Muscle layer of duodenum (tissue), 2 donors: ENCODE results near the gene MIS12.

Source experiments
- H3K27ac ChIP-seq: one replicate; pipeline ENCODE4 v1.7.0; 2013; ENCODE audit warnings: mild to moderate bottlenecking, low read length
- H3K27me3 ChIP-seq: one replicate; pipeline ENCODE4 v1.7.0; 2013; ENCODE audit warnings: low read depth, mild to moderate bottlenecking, control low read depth, low read length
- H3K36me3 ChIP-seq, 2 donors: one replicate each; pipeline ENCODE4 v1.7.0; 2013; ENCODE audit warnings: low read length in 2 of 2, control low read depth in 1 of 2, mild to moderate bottlenecking in 1 of 2; ENCODE audit not compliant: insufficient read depth in 2 of 2, control insufficient read depth in 1 of 2
- H3K4me1 ChIP-seq, 2 donors: one replicate each; pipeline ENCODE4 v1.7.0; 2013; ENCODE audit warnings: low read length in 2 of 2, mild to moderate bottlenecking in 2 of 2, control low read depth in 1 of 2, moderate library complexity in 1 of 2; ENCODE audit not compliant: insufficient read depth in 2 of 2, control insufficient read depth in 1 of 2
- H3K4me3 ChIP-seq, 2 donors: one replicate each; pipeline ENCODE4 v1.7.0; 2013; ENCODE audit warnings: low read length in 2 of 2, low read depth in 1 of 2, mild to moderate bottlenecking in 1 of 2
- H3K9me3 ChIP-seq, 2 donors: one replicate each; pipeline ENCODE4 v1.7.0; 2013; ENCODE audit warnings: low read length in 2 of 2, control low read depth in 1 of 2, mild to moderate bottlenecking in 1 of 2; ENCODE audit not compliant: control insufficient read depth in 1 of 2
- donor health status: healthy.

MIS12 gene

GRCh38 chr17:5468075-5468473, 18.3 kb upstream of the MIS12 start:
- no peak overlapping the region for H3K27ac ChIP-seq
- H3K4me1 ChIP-seq: peaks cover 0 to 16% of the 10 kb centered on the region in 2 donors
- peak overlapping the region; percentile 89 to 97 for H3K4me3 ChIP-seq
- H3K27me3 ChIP-seq: no peaks in the 10 kb centered on the region
- peaks cover 2 to 14% of the 10 kb centered on the region in 2 donors for H3K36me3 ChIP-seq
- H3K9me3 ChIP-seq: no peaks in the 10 kb centered on the region

DNA sequence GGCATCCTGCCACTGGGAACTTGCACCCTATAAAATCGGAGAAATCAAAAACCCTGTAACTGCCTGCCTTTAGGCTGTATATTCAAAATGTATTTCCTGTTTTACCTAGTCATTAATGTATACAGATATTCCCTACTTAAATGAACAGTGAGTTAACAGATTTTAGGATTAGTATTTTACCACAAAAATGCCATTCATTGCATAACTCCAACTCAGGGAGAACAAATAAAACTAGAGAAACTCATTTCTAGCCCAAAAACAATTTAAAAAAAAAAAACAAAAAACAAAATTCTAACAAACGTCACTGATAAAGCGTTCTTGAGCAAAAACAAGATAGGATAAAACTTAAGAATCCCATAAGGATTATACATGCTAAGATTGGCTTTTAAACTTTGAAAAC, 13.9 kb upstream of the MIS12 start:
- Histone ChIP-seq H3K27ac (no peak overlapping the region), H3K4me1 (peaks cover 0 to 3% of the 10 kb centered on the region in 2 donors), H3K4me3 (no peak overlapping the region), H3K9me3 (no peaks in the 10 kb centered on the region), H3K27me3 (no peaks in the 10 kb centered on the region), H3K36me3 (peaks cover 27 to 40% of the 10 kb centered on the region in 2 donors)

DNA sequence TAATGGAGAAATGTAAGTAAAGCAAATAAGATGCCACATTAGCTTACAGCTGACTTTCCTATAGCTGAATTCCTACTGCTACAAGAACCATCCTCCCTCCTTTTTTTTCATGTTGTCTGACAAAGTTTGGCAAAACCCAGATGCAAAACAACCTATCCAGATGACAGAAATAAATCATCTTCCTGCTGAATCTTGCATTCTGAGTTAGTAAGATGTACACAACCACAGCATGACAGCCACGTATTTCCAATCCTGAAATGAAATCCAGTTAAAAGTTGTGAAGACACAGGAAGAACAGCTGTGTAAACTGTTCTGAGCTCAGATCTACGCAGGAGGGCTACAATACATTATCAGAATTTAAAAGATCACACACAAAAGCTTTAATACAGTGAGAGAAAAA, 12.5 kb upstream of the MIS12 start:
- Histone ChIP-seq H3K36me3 (peaks cover 41 to 54% of the 10 kb centered on the region in 2 donors), H3K27me3 (no peaks in the 10 kb centered on the region), H3K27ac (no peak overlapping the region), H3K4me3 (no peak overlapping the region), H3K9me3 (no peaks in the 10 kb centered on the region), H3K4me1 (no peaks in the 10 kb centered on the region)

DNA sequence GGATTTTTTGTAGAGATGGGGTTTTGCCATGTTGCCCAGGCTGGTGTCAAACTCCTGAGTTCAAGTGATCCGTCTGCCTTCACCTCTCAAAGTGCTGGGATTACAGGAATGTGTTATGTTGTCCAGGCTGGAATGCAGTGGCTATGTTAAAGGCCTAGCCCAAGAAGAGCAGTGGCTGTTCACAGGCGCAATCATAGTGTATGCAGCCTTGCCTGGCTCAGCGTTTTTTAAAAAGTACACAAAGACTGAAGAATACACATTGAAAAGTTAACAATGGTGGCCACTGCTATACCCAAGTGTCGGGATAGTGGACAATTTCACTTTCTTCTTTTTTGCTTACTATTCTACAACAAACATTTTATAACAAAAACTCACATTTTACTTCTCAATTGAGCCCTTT, 7.4 kb upstream of the MIS12 start:
- peaks cover 73 to 81% of the 10 kb centered on the region in 2 donors for H3K36me3 ChIP-seq
- H3K27me3 ChIP-seq: no peaks in the 10 kb centered on the region
- H3K27ac ChIP-seq: no peak overlapping the region
- peaks cover 0 to 5% of the 10 kb centered on the region in 2 donors for H3K4me1 ChIP-seq
- no peaks in the 10 kb centered on the region for H3K9me3 ChIP-seq
- no peak overlapping the region for H3K4me3 ChIP-seq

- Histone ChIP-seq H3K4me3 (no peak overlapping the region), H3K4me1 (peaks cover 9 to 20% of the 10 kb centered on the region in 2 donors), H3K27ac (no peak overlapping the region), H3K27me3 (no peaks in the 10 kb centered on the region), H3K36me3 (peaks cover 63 to 81% of the 10 kb centered on the region in 2 donors), H3K9me3 (no peaks in the 10 kb centered on the region)
These were observed 5.4 kb upstream of the MIS12 start for GRCh38 chr17:5480962-5481361.

GRCh38 chr17:5481451-5481850, 4.9 kb upstream of the MIS12 start:
- Histone ChIP-seq H3K27me3 (no peaks in the 10 kb centered on the region), H3K9me3 (no peaks in the 10 kb centered on the region), H3K4me3 (no peak overlapping the region), H3K27ac (no peak overlapping the region), H3K4me1 (peaks cover 9 to 20% of the 10 kb centered on the region in 2 donors), H3K36me3 (peaks cover 63 to 80% of the 10 kb centered on the region in 2 donors)

DNA sequence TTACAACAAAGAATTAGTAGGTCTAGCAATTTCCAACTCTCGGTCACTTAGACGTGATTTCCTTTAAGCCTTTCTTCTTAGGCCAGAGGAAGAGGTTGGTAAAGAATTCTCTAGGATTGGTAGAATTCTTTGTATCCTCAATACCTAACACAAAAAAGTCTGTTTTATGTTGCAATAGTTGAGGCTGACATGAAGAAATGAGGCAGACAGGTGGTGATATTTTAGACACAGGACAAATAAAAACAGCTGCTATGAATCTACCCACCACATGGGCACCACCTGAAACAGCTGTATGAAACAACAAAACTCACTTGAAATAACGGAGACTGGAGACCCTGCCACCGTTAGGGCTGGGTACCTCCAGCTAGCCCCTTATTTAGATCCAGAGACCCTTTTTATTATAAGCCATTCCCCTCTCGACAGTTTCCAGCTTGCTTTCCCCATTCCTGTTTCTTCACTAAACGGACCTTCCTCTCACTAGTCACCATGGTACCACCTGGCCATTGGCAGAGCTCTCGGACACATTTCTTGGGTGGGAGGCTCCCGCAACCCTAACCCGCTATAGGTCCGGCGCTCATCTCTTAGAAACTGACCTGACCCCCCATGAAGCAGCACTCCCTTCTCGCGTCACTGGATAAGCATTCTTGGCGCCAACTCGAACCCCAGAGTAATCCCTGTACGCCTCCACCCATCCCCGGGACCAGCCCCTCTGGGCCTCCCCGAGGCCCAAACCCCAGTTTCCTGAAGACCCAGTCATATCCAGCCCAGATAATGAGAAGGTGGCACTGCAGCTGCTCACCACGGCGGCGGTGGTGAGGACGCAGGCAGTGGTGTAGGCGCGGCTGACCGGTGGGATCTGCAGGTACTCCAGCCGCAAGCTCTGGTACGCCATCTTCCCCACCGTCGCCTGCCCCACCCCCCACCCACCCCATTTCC, 828 bp upstream of the MIS12 start, which contains the start of gene DERL2:
DERL2 (minus strand) TSS at position 909 of the 936 bp plus-strand sequence; CDS start at position 892, 17 bp downstream.
- Histone ChIP-seq H3K27me3 (no peaks in the 10 kb centered on the region), H3K4me3 (peak within 1 kb of the TSS; percentile 96 to 97), H3K27ac (peak within 1 kb of the TSS; percentile 97), H3K9me3 (no peaks in the 10 kb centered on the region), H3K36me3 (peaks cover 36 to 54% of the 10 kb centered on the region in 2 donors), H3K4me1 (peaks cover 9 to 33% of the 10 kb centered on the region in 2 donors)

GRCh38 chr17:5488752-5489151, 2.4 kb downstream of the MIS12 start:
- Histone ChIP-seq H3K36me3 (peaks cover 13 to 26% of the 10 kb centered on the region in 2 donors), H3K4me3 (no peak overlapping the region), H3K9me3 (no peaks in the 10 kb centered on the region), H3K27me3 (no peaks in the 10 kb centered on the region), H3K4me1 (peaks cover 9 to 30% of the 10 kb centered on the region in 2 donors), H3K27ac (no peak overlapping the region)

- Histone ChIP-seq H3K4me3 (no peak overlapping the region), H3K4me1 (peaks cover 0 to 3% of the 10 kb centered on the region in 2 donors), H3K27ac (no peak overlapping the region), H3K36me3 (peaks cover 10 to 15% of the 10 kb centered on the region in 2 donors), H3K27me3 (no peaks in the 10 kb centered on the region), H3K9me3 (no peaks in the 10 kb centered on the region)
These were observed 6.6 kb downstream of the MIS12 start for GRCh38 chr17:5492970-5493369.

- Histone ChIP-seq H3K27ac (no peak overlapping the region), H3K27me3 (no peaks in the 10 kb centered on the region), H3K4me3 (peak overlapping the region; percentile 59 to 69), H3K36me3 (no peaks in the 10 kb centered on the region), H3K9me3 (no peaks in the 10 kb centered on the region), H3K4me1 (peaks cover 0 to 11% of the 10 kb centered on the region in 2 donors)
These were observed 13.3 kb downstream of the MIS12 start for GRCh38 chr17:5499476-5500231.

GRCh38 chr17:5500247-5500588, 13.9 kb downstream of the MIS12 start:
- peaks cover 0 to 11% of the 10 kb centered on the region in 2 donors for H3K4me1 ChIP-seq
- no peaks in the 10 kb centered on the region for H3K36me3 ChIP-seq
- H3K9me3 ChIP-seq: no peaks in the 10 kb centered on the region
- H3K4me3 ChIP-seq: peak overlapping the region; percentile 59 to 69
- no peaks in the 10 kb centered on the region for H3K27me3 ChIP-seq
- no peak overlapping the region for H3K27ac ChIP-seq
